Glutamatergic neuron (in vitro differentiated cells): ENCODE data around the gene LSS. TPM values are rescaled to one million over a fixed set of nuclear protein-coding genes. Genes with fewer than 3 reads are reported as not detected.
A peak's percentile ranks its signal among the peaks of the same experiment; 100 is the strongest.
"Not testable (repeated sequence)": the region's sequence is repeated elsewhere in the genome, so short reads cannot be mapped to it uniquely, and the experiment has no call there.

Experiments used
- DNase-seq: peaks from one replicate; pipeline ENCODE4 v3.0.0; 2022
- H3K27ac Mint-ChIP-seq: one replicate; pipeline ENCODE4 v1.8.0; 2020; ENCODE audit warnings: mild to moderate bottlenecking, mixed read lengths, inconsistent platforms; ENCODE audit not compliant: unreplicated experiment
- H3K27me3 Mint-ChIP-seq: one replicate; pipeline ENCODE4 v1.8.0; 2020; ENCODE audit warnings: mild to moderate bottlenecking, moderate library complexity, mixed read lengths, inconsistent platforms; ENCODE audit not compliant: unreplicated experiment
- H3K36me3 Mint-ChIP-seq: one replicate; pipeline ENCODE4 v1.8.0; 2020; ENCODE audit warnings: mild to moderate bottlenecking, mixed read lengths, inconsistent platforms; ENCODE audit not compliant: unreplicated experiment
- H3K4me1 Mint-ChIP-seq: one replicate; pipeline ENCODE4 v1.8.0; 2020; ENCODE audit warnings: mild to moderate bottlenecking, low read depth, mixed read lengths, inconsistent platforms; ENCODE audit not compliant: unreplicated experiment
- H3K4me3 Mint-ChIP-seq: one replicate; pipeline ENCODE4 v1.8.0; 2020; ENCODE audit warnings: mild to moderate bottlenecking, mixed read lengths, inconsistent platforms; ENCODE audit not compliant: unreplicated experiment
- H3K9me3 Mint-ChIP-seq: one replicate; pipeline ENCODE4 v1.8.0; 2020; ENCODE audit warnings: mild to moderate bottlenecking, moderate library complexity, mixed read lengths, inconsistent platforms; ENCODE audit not compliant: unreplicated experiment
- total RNA-seq: library from RNA; stranded (reverse); fragmentation: NEBNext Ultra II Directional; extraction: Animal tissue kit (Norgen Biotek cat#: 25700); gene quantifications from one replicate; pipeline ENCODE4 v1.2.1, GENCODE V29; 2021; ENCODE audit not compliant: unreplicated experiment
- TF ChIP-seq, protein P1 (sequence below): fragments of 200-600 bp; sonication (generic); IDR thresholded peaks from one replicate; pipeline ENCODE4 v1.5.0; 2021; ENCODE audit not compliant: partially characterized antibody, unreplicated experiment

LSS gene
- total RNA-seq, 1 donor from 2014 or later, result 390 TPM

DNA sequence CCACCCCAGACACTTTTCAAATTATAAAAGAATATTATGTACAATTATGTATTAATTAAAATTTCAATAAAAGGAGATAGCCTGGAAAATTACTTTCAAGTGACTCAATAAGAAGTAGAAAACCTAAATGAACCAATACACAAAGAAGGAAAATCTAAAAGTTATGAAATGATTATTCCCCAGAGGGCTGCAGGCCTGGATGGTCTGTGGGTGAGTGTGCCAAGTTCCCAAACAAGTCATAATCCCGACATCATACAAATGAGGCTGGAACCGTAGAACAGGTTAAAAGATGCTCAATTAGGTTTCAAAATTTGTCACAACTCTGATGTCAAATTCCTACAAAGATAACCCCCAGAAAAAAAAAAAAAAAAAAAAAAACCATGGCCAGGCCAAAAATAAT lies 57.0 kb downstream of the LSS start:
- H3K9me3 Mint-ChIP-seq, result peaks cover 15% of the 10 kb centered on the region
- DNase-seq, result no peak
- H3K27ac Mint-ChIP-seq, result peak overlapping the region; percentile 7
- no peak overlapping the region for H3K4me3 Mint-ChIP-seq
- TF ChIP-seq, protein P1, sequence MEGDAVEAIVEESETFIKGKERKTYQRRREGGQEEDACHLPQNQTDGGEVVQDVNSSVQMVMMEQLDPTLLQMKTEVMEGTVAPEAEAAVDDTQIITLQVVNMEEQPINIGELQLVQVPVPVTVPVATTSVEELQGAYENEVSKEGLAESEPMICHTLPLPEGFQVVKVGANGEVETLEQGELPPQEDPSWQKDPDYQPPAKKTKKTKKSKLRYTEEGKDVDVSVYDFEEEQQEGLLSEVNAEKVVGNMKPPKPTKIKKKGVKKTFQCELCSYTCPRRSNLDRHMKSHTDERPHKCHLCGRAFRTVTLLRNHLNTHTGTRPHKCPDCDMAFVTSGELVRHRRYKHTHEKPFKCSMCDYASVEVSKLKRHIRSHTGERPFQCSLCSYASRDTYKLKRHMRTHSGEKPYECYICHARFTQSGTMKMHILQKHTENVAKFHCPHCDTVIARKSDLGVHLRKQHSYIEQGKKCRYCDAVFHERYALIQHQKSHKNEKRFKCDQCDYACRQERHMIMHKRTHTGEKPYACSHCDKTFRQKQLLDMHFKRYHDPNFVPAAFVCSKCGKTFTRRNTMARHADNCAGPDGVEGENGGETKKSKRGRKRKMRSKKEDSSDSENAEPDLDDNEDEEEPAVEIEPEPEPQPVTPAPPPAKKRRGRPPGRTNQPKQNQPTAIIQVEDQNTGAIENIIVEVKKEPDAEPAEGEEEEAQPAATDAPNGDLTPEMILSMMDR, result no peak
- H3K36me3 Mint-ChIP-seq, result peaks cover 23% of the 10 kb centered on the region
- H3K4me1 Mint-ChIP-seq, result peaks cover 11% of the 10 kb centered on the region
- peaks cover 17% of the 10 kb centered on the region for H3K27me3 Mint-ChIP-seq

DNA sequence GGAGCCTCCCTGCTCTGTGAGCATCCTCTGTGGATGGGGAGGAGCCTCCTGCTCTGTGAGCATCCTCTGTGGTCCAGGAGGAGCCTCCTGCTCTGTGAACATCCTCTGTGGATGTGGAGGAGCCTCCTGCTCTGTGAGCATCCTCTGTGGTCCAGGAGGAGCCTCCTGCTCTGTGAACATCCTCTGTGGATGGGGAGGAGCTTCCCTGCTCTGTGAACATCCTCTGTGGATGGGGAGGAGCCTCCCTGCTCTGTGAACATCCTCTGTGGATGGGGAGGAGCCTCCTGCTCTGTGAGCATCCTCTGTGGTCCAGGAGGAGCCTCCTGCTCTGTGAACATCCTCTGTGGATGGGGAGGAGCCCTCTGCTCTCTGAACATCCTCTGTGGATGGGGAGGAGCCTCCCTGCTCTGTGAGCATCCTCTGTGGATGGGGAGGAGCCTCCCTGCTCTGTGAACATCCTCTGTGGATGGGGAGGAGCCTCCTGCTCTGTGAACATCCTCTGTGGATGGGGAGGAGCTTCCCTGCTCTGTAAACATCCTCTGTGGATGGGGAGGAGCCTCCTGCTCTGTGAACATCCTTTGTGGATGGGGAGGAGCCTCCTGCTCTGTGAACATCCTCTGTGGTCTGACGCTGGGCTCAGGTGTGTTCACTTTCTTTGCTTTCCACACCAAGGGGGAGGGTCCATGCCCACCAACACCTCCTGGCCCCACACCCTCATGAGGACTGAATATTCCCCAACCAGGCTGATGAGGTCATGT lies 58.0 kb downstream of the LSS start:
- H3K9me3 Mint-ChIP-seq, result peaks cover 12% of the 10 kb centered on the region
- peak overlapping the region; percentile 79 for H3K27ac Mint-ChIP-seq
- H3K4me1 Mint-ChIP-seq, result peaks cover 11% of the 10 kb centered on the region
- not testable (repeated sequence) for DNase-seq
- peak overlapping the region; percentile 54 for H3K4me3 Mint-ChIP-seq
- H3K27me3 Mint-ChIP-seq, result peaks cover 17% of the 10 kb centered on the region
- H3K36me3 Mint-ChIP-seq, result peaks cover 18% of the 10 kb centered on the region

DNA sequence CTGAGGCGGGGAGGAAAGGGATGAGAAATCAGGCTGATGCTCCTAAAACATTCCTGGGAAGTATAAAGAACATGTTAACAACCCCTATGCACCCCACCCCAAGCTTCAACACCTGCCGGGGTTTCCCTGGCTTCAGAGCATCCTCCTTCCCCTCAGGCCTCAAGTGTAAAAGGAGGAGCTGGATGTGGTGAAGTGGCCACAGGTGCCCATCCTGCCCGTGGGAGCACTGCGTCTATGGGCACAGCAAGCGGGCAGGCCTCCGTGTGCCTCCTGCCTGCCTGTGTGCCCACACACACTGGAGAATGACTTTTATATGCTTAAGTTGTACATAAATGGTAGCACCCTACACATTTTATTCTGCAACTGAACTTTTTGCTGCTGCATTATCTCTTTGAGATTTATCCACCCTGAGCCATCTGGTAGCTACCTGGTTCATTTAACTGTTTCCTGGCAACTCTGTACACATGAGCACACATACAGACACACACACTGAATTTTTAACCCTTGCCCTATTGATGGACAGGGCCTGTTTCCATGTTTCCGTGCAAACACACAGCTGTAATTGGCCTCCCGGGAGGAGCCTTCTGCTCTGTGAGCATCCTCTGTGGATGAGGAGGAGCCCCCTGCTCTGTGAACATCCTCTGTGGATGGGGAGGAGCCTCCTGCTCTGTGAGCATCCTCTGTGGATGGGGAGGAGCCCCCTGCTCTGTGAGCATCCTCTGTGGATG lies 59.8 kb downstream of the LSS start:
- TF ChIP-seq, protein P1, result no peak
- peak overlapping the region; percentile 79 for H3K27ac Mint-ChIP-seq
- H3K4me3 Mint-ChIP-seq, result no peak overlapping the region
- peaks cover 11% of the 10 kb centered on the region for H3K4me1 Mint-ChIP-seq
- peaks cover 12% of the 10 kb centered on the region for H3K9me3 Mint-ChIP-seq
- H3K27me3 Mint-ChIP-seq, result peaks cover 17% of the 10 kb centered on the region
- peak; percentile 56 for DNase-seq
- peaks cover 23% of the 10 kb centered on the region for H3K36me3 Mint-ChIP-seq

DNA sequence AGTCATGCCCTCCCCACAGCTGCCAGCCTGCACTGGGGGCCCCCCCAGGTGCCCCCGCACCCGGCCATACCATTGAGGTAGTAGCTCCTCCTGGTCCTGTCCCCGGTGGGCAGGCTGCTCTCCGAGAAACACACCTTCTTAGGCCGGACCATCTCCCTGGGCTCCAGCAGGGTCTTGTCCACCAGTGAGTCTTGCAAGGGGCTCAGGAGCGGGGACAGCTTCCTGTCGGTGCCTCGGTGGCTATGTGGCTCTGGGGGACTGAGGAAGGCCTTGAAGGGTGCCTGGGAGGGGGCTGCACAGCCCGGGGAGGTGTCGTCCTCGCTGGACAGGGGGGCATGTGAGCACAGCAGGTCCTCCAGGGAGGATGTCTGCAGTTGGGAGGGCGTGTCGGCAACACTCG lies 60.3 kb downstream of the LSS start:
- no peak overlapping the region for H3K4me3 Mint-ChIP-seq
- H3K4me1 Mint-ChIP-seq, result peaks cover 11% of the 10 kb centered on the region
- peaks cover 21% of the 10 kb centered on the region for H3K36me3 Mint-ChIP-seq
- no peak for DNase-seq
- peak overlapping the region; percentile 79 for H3K27ac Mint-ChIP-seq
- peaks cover 19% of the 10 kb centered on the region for H3K27me3 Mint-ChIP-seq
- TF ChIP-seq, protein P1, result no peak
- H3K9me3 Mint-ChIP-seq, result peaks cover 10% of the 10 kb centered on the region

DNA sequence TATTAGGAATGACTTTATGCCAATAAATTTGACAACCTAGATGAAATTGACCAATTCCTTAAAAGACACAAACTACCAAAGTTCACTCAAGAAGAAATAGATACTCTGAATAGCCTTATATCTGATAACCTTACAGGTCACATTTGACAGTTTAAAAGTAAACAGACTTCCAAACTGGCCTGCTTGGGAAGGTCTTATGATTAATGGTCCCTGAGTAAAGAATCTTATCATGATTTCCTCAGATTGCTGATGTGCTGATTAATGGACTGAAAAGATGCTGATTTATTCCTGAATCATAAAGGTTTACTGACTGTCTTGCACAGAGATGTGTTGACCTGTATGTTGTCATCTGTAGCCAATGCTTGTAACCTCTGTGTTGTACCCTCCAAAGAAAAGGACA lies 63.5 kb downstream of the LSS start:
- H3K4me1 Mint-ChIP-seq, result peaks cover 5% of the 10 kb centered on the region
- peaks cover 7% of the 10 kb centered on the region for H3K9me3 Mint-ChIP-seq
- H3K27ac Mint-ChIP-seq, result no peak overlapping the region
- H3K27me3 Mint-ChIP-seq, result peaks cover 12% of the 10 kb centered on the region
- no peak for DNase-seq
- H3K36me3 Mint-ChIP-seq, result peaks cover 14% of the 10 kb centered on the region
- H3K4me3 Mint-ChIP-seq, result no peak overlapping the region
- TF ChIP-seq, protein P1, result no peak
